Lung (tissue), 16 donors: ENCODE data around the gene GPD2. TPM values are rescaled to one million over a fixed set of nuclear protein-coding genes. Genes with fewer than 3 reads are reported as not detected.

Experiments used
- ATAC-seq: fragments of 200-7000 bp; cut with Tn5 transposase; one replicate; pipeline ENCODE4 v1.9.1; 2020; ENCODE audit warnings: moderate number of reproducible peaks; ENCODE audit not compliant: insufficient read depth, low FRiP score
- DNase-seq, 3 donors: peaks; one replicate each; pipeline ENCODE4 v3.0.0-alpha.2; 2013 to 2017
- H3K27ac ChIP-seq, 2 donors: one replicate each; pipeline ENCODE4 v1.5.1; 2013; ENCODE audit warnings: mild to moderate bottlenecking in 2 of 2, moderate library complexity in 2 of 2, control low read depth in 1 of 2, inconsistent platforms in 1 of 2, low read depth in 1 of 2, low read length in 1 of 2
- H3K27me3 ChIP-seq, 3 donors: one replicate each; pipeline ENCODE4 v1.5.1; 2013; ENCODE audit warnings: low read length in 2 of 3; ENCODE audit not compliant: control insufficient read depth in 3 of 3, insufficient read depth in 3 of 3
- H3K36me3 ChIP-seq, 4 donors: one replicate each; pipeline ENCODE4 v1.5.1; 2013; ENCODE audit warnings: low read length in 4 of 4, mild to moderate bottlenecking in 1 of 4, moderate library complexity in 1 of 4; ENCODE audit not compliant: control insufficient read depth in 4 of 4, insufficient read depth in 4 of 4
- H3K4me1 ChIP-seq, 5 donors: one replicate each; pipeline ENCODE4 v1.5.1; 2013; ENCODE audit warnings: low read length in 5 of 5, mild to moderate bottlenecking in 2 of 5, moderate library complexity in 1 of 5; ENCODE audit not compliant: control insufficient read depth in 5 of 5, insufficient read depth in 5 of 5
- H3K4me3 ChIP-seq: one replicate; pipeline ENCODE4 v1.5.1; 2013; ENCODE audit warnings: mild to moderate bottlenecking, control low read depth, moderate library complexity
- H3K9ac ChIP-seq, 2 donors: one replicate each; pipeline ENCODE4 v1.5.1; 2013; ENCODE audit warnings: low read length in 2 of 2, control low read depth in 1 of 2; ENCODE audit not compliant: insufficient read depth in 1 of 2
- H3K9me3 ChIP-seq, 4 donors: one replicate each; pipeline ENCODE4 v1.5.1; 2013; ENCODE audit warnings: low read length in 3 of 4, mild to moderate bottlenecking in 1 of 4, moderate library complexity in 1 of 4; ENCODE audit not compliant: control insufficient read depth in 4 of 4, insufficient read depth in 3 of 4
- CTCF ChIP-seq: IDR thresholded peaks from 2 replicates; pipeline ENCODE4 v1.5.1; 2012; ENCODE audit warnings: mild to moderate bottlenecking; ENCODE audit errors: control extremely low read depth, extremely low read depth
- WGBS, 2 donors: extraction: QIAGEN DNeasy Blood & Tissue Kit; methylation state at CpG; one replicate each; pipeline ENCODE4 v1.1.7; 2013; 5-methylcytosine and 5-hydroxymethylcytosine counted together
- long read RNA-seq, 5 donors: transcript quantifications; one replicate each; lab custom pipeline, GENCODE V29; 2026
- polyA plus RNA-seq, 2 donors: library from polyadenylated mRNA; stranded (reverse); fragments of 200-250 nt; gene quantifications; one replicate each; pipeline ENCODE4 v1.2.1, GENCODE V29; 2013
- total RNA-seq, 2 donors: library from RNA; depleted of rRNA in 1 of 2; stranded (reverse); fragments of >200 nt in 1 of 2; gene quantifications; one replicate each; pipeline ENCODE4 v1.2.1, GENCODE V29; 2014 to 2021
- donor health status: control.
- donor health status: control.
- donor health status: Bipolar disorder and iron deficiency.
- donor health status: healthy.
- donor health status: DM: yes; HTN: yes; CAD: no.

GPD2 gene
- total RNA-seq (10 to 100 TPM; 42.0 to 50.4 TPM), polyA plus RNA-seq (10 to 100 TPM in 1 of 2 donors, 1 to 10 TPM in 1; 8.1 to 15.8 TPM)
- long read RNA-seq, donor 1, full-length matches to known transcripts = 4 of 4 reads
- long read RNA-seq, donor 1, partial matches to known transcripts = 0 of 4 reads
- long read RNA-seq, donor 1, other reads (novel, unspliced or antisense) = 0 of 4 reads
- long read RNA-seq, donor 2 = 0 reads
- long read RNA-seq, donor 3 = 0 reads
- long read RNA-seq, donor 4 = 0 reads
- long read RNA-seq, donor 5, full-length matches to known transcripts = 4 of 4 reads
- long read RNA-seq, donor 5, partial matches to known transcripts = 0 of 4 reads
- long read RNA-seq, donor 5, other reads (novel, unspliced or antisense) = 0 of 4 reads

GRCh38 chr2:156435718-156436496 lies at the start of gene GPD2:
Gene GPD2, plus strand, starts transcription at chr2:156436379. Its CDS starts 39,727 bp downstream, at chr2:156476106.
- ATAC-seq (peak; percentile 95), DNase-seq (peak; percentile 89 to 94 (median 89))
- H3K4me1 ChIP-seq = peaks cover 0 to 23% (median 6%) of the 10 kb centered on the region in 5 donors
- peak within 1 kb of the TSS; percentile 88 to 90 for H3K9ac ChIP-seq
- H3K9me3 ChIP-seq = no peaks in the 10 kb centered on the region
- peak within 1 kb of the TSS; percentile 97 for H3K27ac ChIP-seq
- peak within 1 kb of the TSS; percentile 53 for H3K4me3 ChIP-seq
- H3K27me3 ChIP-seq = no peaks in the 10 kb centered on the region
- 0% methylated on average over 50 to 79 of the region's 79 CpGs for WGBS, 2 donors
- no peak for TF ChIP-seq CTCF
- no peaks in the 10 kb centered on the region for H3K36me3 ChIP-seq

- Histone ChIP-seq H3K4me3 (no peak overlapping the region), H3K4me1 (peaks cover 0 to 5% (median 0%) of the 10 kb centered on the region in 5 donors), H3K27me3 (no peaks in the 10 kb centered on the region), H3K36me3 (no peaks in the 10 kb centered on the region), H3K27ac (no peak overlapping the region), H3K9ac (no peak overlapping the region), H3K9me3 (no peaks in the 10 kb centered on the region)
- WGBS, 2 donors = 87 to 88% methylated on average over 23 to 26 of the region's 26 CpGs
- ATAC-seq (no peak), DNase-seq (no peak)
- TF ChIP-seq CTCF = no peak
Observed at GRCh38 chr2:156394033-156394741, 42.0 kb upstream of the GPD2 start.

- Histone ChIP-seq H3K27me3 (no peaks in the 10 kb centered on the region), H3K9ac (no peak overlapping the region), H3K9me3 (no peaks in the 10 kb centered on the region), H3K4me3 (no peak overlapping the region), H3K27ac (no peak overlapping the region), H3K36me3 (peaks cover 0 to 2% (median 0%) of the 10 kb centered on the region in 4 donors), H3K4me1 (peaks cover 0 to 15% (median 0%) of the 10 kb centered on the region in 5 donors)
- DNase-seq (peak in 2 of 3 donors; percentile 53 to 63), ATAC-seq (no peak)
- 44 to 55% methylated on average over 2 of the region's 2 CpGs for WGBS, 2 donors
- no peak for TF ChIP-seq CTCF
Observed at GRCh38 chr2:156396126-156396525, 40.1 kb upstream of the GPD2 start.
